Measurements from ENCODE around the gene CYTH1.

DNA sequence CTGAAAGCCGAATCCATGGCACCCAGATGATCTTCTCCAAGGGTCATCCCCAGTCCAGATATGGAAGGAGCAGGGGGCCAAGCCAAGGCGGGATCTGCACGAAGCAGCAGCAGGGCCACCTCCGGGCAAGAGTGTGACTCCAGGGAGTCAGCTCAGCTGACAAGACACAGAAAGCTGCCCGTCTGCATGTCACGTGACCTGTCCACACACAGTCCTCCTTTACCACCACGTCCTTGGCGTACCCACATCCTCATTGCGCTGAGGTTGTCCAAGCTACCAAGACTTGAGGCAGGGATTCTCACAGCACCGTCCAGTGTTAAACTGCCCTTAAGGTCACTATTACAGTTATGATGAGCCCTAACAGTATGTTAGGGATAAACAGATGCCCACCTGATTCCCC is 11.3 kb upstream of the CYTH1 start:
- TF ChIP-seq SUZ12 (IDR thresholded peaks at IDR 0.05): no peak
- no peak for TF ChIP-seq FOXK2 (IDR thresholded peaks at IDR 0.05)
- TF ChIP-seq FOXM1 (IDR thresholded peaks at IDR 0.05; ENCODE audit: borderline replicate concordance): no peak

Measured in HEK293T (cell line).